H9 (cell line): ENCODE results near the gene SULF2. TPM values are rescaled to one million over a fixed set of nuclear protein-coding genes. Genes with fewer than 3 reads are reported as not detected.
A peak's percentile ranks its signal among the peaks of the same experiment; 100 is the strongest.

ENCODE experiments used
- DNase-seq: peaks from one replicate; pipeline ENCODE4 v3.0.0-alpha.2; 2017
- H2AFZ ChIP-seq: one replicate; pipeline ENCODE4 v1.6.1; 2013; ENCODE audit warnings: mild to moderate bottlenecking, low read length, control low read depth, moderate library complexity
- H2AK5ac ChIP-seq: 2 replicates; pipeline ENCODE4 v1.6.1; 2013; ENCODE audit warnings: low read length, control low read depth, mixed read lengths; ENCODE audit not compliant: insufficient read length
- H2BK120ac ChIP-seq: one replicate; pipeline ENCODE4 v1.6.1; 2013; ENCODE audit warnings: low read depth, mild to moderate bottlenecking, low read length, control low read depth, inconsistent platforms; ENCODE audit not compliant: poor library complexity, severe bottlenecking
- H2BK12ac ChIP-seq: 2 replicates; pipeline ENCODE4 v1.6.1; 2013; ENCODE audit warnings: low read length, control low read depth, mixed read lengths, low read depth; ENCODE audit not compliant: insufficient read length
- H2BK15ac ChIP-seq: 2 replicates; pipeline ENCODE4 v1.6.1; 2013; ENCODE audit warnings: low read depth, low read length, control low read depth
- H2BK20ac ChIP-seq: one replicate; pipeline ENCODE4 v1.6.1; 2013; ENCODE audit warnings: low read depth, mild to moderate bottlenecking, low read length, control low read depth, inconsistent platforms; ENCODE audit not compliant: poor library complexity, severe bottlenecking
- H2BK5ac ChIP-seq: 2 replicates; pipeline ENCODE4 v1.6.1; 2013; ENCODE audit warnings: low read length, control low read depth, mixed read lengths; ENCODE audit not compliant: insufficient read length
- H3K14ac ChIP-seq: 2 replicates; pipeline ENCODE4 v1.6.1; 2013; ENCODE audit warnings: low read length, control low read depth; ENCODE audit not compliant: insufficient read depth
- H3K18ac ChIP-seq: 2 replicates; pipeline ENCODE4 v1.6.1; 2013; ENCODE audit warnings: low read depth, mild to moderate bottlenecking, mixed read lengths, low read length, control low read depth; ENCODE audit not compliant: insufficient read length
- H3K23ac ChIP-seq: 2 replicates; pipeline ENCODE4 v1.6.1; 2013; ENCODE audit warnings: low read length, control low read depth, mixed read lengths, low read depth; ENCODE audit not compliant: insufficient read length
- H3K23me2 ChIP-seq: 2 replicates; pipeline ENCODE4 v1.6.1; 2013; ENCODE audit warnings: low read depth, mild to moderate bottlenecking, mixed read lengths, low read length, control low read depth; ENCODE audit not compliant: insufficient read length, poor library complexity, severe bottlenecking
- H3K27ac ChIP-seq: 2 replicates; pipeline ENCODE4 v1.5.1; 2013; ENCODE audit warnings: low read length, control low read depth, mixed read lengths, low read depth; ENCODE audit not compliant: insufficient read length
- H3K27me3 ChIP-seq: 2 replicates; pipeline ENCODE4 v1.6.1; 2013; ENCODE audit warnings: low read length, control low read depth, inconsistent platforms; ENCODE audit not compliant: insufficient read depth
- H3K4ac ChIP-seq: 2 replicates; pipeline ENCODE4 v1.6.1; 2013; ENCODE audit warnings: low read depth, mild to moderate bottlenecking, control low read depth, inconsistent platforms, low read length, moderate library complexity
- H3K4me1 ChIP-seq: 2 replicates; pipeline ENCODE4 v1.6.1; 2013; ENCODE audit warnings: low read length, control low read depth, inconsistent platforms; ENCODE audit not compliant: insufficient read depth
- H3K4me2 ChIP-seq: 2 replicates; pipeline ENCODE4 v1.6.1; 2013; ENCODE audit warnings: low read length, control low read depth, mixed read lengths; ENCODE audit not compliant: insufficient read length, insufficient read depth
- H3K56ac ChIP-seq: 2 replicates; pipeline ENCODE4 v1.6.1; 2013; ENCODE audit warnings: low read depth, mild to moderate bottlenecking, mixed read lengths, low read length, control low read depth; ENCODE audit not compliant: insufficient read length
- H3K79me1 ChIP-seq: 2 replicates; pipeline ENCODE4 v1.6.1; 2013; ENCODE audit warnings: low read depth, mild to moderate bottlenecking, moderate library complexity, low read length, control low read depth, inconsistent platforms; ENCODE audit not compliant: insufficient read depth, poor library complexity, severe bottlenecking
- H3K79me2 ChIP-seq: 2 replicates; pipeline ENCODE4 v1.6.1; 2013; ENCODE audit warnings: low read length, control low read depth, inconsistent platforms; ENCODE audit not compliant: insufficient read depth
- H3K9ac ChIP-seq: 2 replicates; pipeline ENCODE4 v1.6.1; 2013; ENCODE audit warnings: low read length, control low read depth, mixed read lengths; ENCODE audit not compliant: insufficient read length; ENCODE audit errors: extremely low read depth
- H3K9me3 ChIP-seq: one replicate; pipeline ENCODE4 v1.6.1; 2013; ENCODE audit warnings: low read depth, low read length, inconsistent platforms; ENCODE audit not compliant: control insufficient read depth
- H3T11ph ChIP-seq: one replicate; pipeline ENCODE4 v1.6.1; 2013; ENCODE audit warnings: mild to moderate bottlenecking, low read length, control low read depth, inconsistent platforms
- H4K20me1 ChIP-seq: one replicate; pipeline ENCODE4 v1.6.1; 2013; ENCODE audit not compliant: control insufficient read depth, insufficient read length, insufficient read depth
- H4K5ac ChIP-seq: 2 replicates; pipeline ENCODE4 v1.6.1; 2013; ENCODE audit warnings: low read depth, mild to moderate bottlenecking, mixed read lengths, low read length, control low read depth; ENCODE audit not compliant: insufficient read length
- H4K8ac ChIP-seq: replicated peaks from 2 replicates; pipeline ENCODE4 v1.6.1; 2013; ENCODE audit warnings: low read length, control low read depth, mixed read lengths, low read depth; ENCODE audit not compliant: insufficient read length
- H4K91ac ChIP-seq: 2 replicates; pipeline ENCODE4 v1.6.1; 2013; ENCODE audit warnings: low read depth, mild to moderate bottlenecking, moderate library complexity, mixed read lengths, low read length, control low read depth; ENCODE audit not compliant: insufficient read length
- H3K27ac Mint-ChIP-seq, 3 experiments: 2 replicates in 2 of 3; 3 replicates in 1 of 3; pipeline ENCODE4 v1.8.0; 2020 to 2021; ENCODE audit warnings: mixed read lengths in 3 of 3, mild to moderate bottlenecking in 1 of 3, moderate library complexity in 1 of 3
- H3K27me3 Mint-ChIP-seq: 2 replicates; pipeline ENCODE4 v1.8.0; 2021; ENCODE audit warnings: low read depth, mild to moderate bottlenecking, moderate library complexity, mixed read lengths
- H3K36me3 Mint-ChIP-seq, 3 experiments: 2 replicates in 2 of 3; 3 replicates in 1 of 3; pipeline ENCODE4 v1.8.0; 2020 to 2021; ENCODE audit warnings: low read depth in 3 of 3, mixed read lengths in 3 of 3; ENCODE audit not compliant: insufficient read depth in 1 of 3
- H3K4me1 Mint-ChIP-seq, 2 experiments: 2 replicates each; pipeline ENCODE4 v1.8.0; 2020; ENCODE audit warnings: mixed read lengths in 2 of 2
- H3K4me3 Mint-ChIP-seq, 2 experiments: 2 replicates in 1 of 2; 3 replicates in 1 of 2; pipeline ENCODE4 v1.8.0; 2020 to 2021; ENCODE audit warnings: mild to moderate bottlenecking in 2 of 2, mixed read lengths in 2 of 2, moderate library complexity in 1 of 2
- H3K9me3 Mint-ChIP-seq, 2 experiments: 2 replicates in 1 of 2; 3 replicates in 1 of 2; pipeline ENCODE4 v1.8.0; 2020; ENCODE audit warnings: mild to moderate bottlenecking in 2 of 2, mixed read lengths in 2 of 2, moderate library complexity in 1 of 2
- CTCF ChIP-seq: fragments of 200-600 bp; sonication (generic); conservative IDR thresholded peaks from 3 replicates; pipeline ENCODE4 v1.8.0; 2021; ENCODE audit warnings: antibody characterized with exemption, mild to moderate bottlenecking
- WGBS: extraction: QIAGEN DNeasy Blood & Tissue Kit; methylation state at CpG from one replicate; pipeline ENCODE4 v1.1.7; 2013; ENCODE audit warnings: missing lambda C conversion rate, low lambda C conversion rate, mixed read lengths; ENCODE audit not compliant: insufficient read length; ENCODE audit errors: extremely low coverage; 5-methylcytosine and 5-hydroxymethylcytosine counted together
- total RNA-seq: library from RNA; stranded (reverse); gene quantifications from 2 replicates; pipeline ENCODE4 v1.2.1, GENCODE V29; 2021

The SULF2 gene
- total RNA-seq, 1 experiment from 2014 or later, result 31.2 TPM

DNA sequence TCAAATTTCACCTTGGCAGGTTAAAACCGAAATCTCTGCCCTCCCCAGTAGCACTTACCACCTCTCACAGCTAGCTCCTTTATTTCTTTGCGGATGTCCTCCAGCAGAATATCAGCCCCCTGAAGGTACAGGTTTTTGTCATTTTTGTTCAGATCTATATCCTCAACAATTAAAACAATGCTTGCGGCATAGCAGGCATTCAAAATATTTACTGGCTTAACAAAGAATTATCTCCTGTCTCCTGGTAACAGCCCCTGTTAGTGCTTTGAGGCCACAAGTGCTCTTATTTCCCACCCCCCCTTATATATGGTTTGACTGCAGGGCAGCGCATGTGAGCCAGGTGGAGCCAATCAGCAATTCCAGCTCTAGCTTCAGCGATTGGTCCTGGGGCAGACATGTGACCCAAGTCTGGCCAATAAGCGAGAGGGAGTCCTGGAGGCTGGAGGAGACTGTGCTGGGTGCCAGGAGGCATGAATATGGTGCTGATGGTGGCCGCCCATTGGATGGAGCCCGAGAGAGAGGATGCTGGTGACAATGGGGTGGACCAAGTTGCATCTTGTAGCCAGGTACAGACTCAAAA is 21.0 kb downstream of the SULF2 start:
- no CpG with 5 or more reads among the region's 8 CpGs for WGBS
- Histone ChIP-seq H4K20me1 (no peaks in the 10 kb centered on the region), H4K5ac (no peak overlapping the region), H3K23me2 (no peaks in the 10 kb centered on the region), H3K9me3 (no peaks in the 10 kb centered on the region), H3K9ac (no peak overlapping the region), H4K91ac (no peak overlapping the region), H4K8ac (no peak overlapping the region), H3K27me3 (no peaks in the 10 kb centered on the region), H3K18ac (no peak overlapping the region), H2AK5ac (no peak overlapping the region), H3K56ac (no peak overlapping the region), H3K4ac (no peak overlapping the region), H2BK15ac (no peak overlapping the region), H3T11ph (no peak overlapping the region), H2BK12ac (no peak overlapping the region), H2BK5ac (no peak overlapping the region), H2AFZ (no peak overlapping the region), H3K4me2 (no peak overlapping the region), H2BK20ac (no peak overlapping the region), H3K27ac (no peak overlapping the region), H3K4me1 (peaks cover 5% of the 10 kb centered on the region; the same call in 1 of the 2 replicates), H3K79me2 (no peaks in the 10 kb centered on the region), H3K14ac (no peak overlapping the region), H3K23ac (no peak overlapping the region), H2BK120ac (no peak overlapping the region), H3K79me1 (no peaks in the 10 kb centered on the region)
- TF ChIP-seq CTCF, result no peak
- no peaks in the 10 kb centered on the region; the same call in 1 of the 2 replicates for H3K27me3 Mint-ChIP-seq
- H3K4me3 Mint-ChIP-seq, result no peak overlapping the region
- peaks cover 4 to 6% (median 5%) of the 10 kb centered on the region in 3 experiments; a peak in 3 of 7 replicates for H3K36me3 Mint-ChIP-seq
- DNase-seq, result no peak
- H3K27ac Mint-ChIP-seq, result 0 out of 7 replicates have a peak overlapping the region, but pooled peaks of 1 of the 3 experiments have one; percentile 49
- H3K9me3 Mint-ChIP-seq, result no peaks in the 10 kb centered on the region
- peaks cover 48 to 63% of the 10 kb centered on the region in 2 experiments for H3K4me1 Mint-ChIP-seq
